Measurements from ENCODE around the gene RLF. TPM values are rescaled to one million over a fixed set of nuclear protein-coding genes. Genes with fewer than 3 reads are reported as not detected.

Gene RLF
- total and polyA plus RNA-seq, 10 of the 15 experiments (the other 5 are each of a cell fraction or from before 2014, with no cell fraction given), result 2.0 to 19.8 (median 8.7) TPM

DNA sequence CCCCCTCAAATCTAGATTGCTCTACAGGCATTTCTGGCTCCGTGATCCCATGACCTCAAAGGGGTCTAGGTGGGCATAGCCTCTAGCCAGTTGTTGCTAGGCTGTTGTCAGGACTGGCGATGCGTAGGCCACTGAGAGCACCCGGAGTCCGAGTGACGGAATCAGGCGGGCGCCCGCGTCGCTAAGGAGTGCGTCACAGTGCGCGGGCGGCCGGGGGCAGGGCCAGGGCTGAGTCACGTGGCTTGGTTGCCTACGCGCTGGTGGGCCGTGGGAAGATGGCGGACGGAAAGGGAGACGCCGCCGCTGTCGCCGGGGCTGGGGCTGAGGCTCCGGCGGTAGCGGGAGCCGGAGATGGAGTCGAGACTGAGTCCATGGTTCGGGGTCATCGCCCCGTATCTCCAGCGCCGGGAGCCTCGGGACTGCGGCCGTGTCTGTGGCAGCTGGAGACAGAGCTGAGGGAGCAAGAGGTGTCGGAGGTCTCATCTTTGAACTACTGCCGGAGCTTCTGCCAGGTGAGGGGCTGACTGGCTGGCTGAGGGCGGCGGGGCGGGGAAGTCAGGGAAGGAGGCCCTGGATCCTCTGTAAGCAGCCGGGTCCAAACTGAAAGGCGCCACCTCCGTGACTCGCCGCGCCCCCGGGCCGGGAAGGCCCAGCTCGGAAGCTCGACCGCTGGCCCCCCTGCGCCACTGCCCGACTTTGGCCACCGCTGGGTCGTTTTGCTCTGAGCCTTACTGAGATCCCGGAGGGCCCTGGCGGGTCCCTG lies at the start of gene RLF (continued):
- TF ChIP-seq, protein P1, sequence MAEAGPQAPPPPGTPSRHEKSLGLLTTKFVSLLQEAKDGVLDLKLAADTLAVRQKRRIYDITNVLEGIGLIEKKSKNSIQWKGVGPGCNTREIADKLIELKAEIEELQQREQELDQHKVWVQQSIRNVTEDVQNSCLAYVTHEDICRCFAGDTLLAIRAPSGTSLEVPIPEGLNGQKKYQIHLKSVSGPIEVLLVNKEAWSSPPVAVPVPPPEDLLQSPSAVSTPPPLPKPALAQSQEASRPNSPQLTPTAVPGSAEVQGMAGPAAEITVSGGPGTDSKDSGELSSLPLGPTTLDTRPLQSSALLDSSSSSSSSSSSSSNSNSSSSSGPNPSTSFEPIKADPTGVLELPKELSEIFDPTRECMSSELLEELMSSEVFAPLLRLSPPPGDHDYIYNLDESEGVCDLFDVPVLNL (IDR thresholded peaks at IDR 0.05; ENCODE audit: low read depth, low read length), result no peak
- TF ChIP-seq, protein P2, sequence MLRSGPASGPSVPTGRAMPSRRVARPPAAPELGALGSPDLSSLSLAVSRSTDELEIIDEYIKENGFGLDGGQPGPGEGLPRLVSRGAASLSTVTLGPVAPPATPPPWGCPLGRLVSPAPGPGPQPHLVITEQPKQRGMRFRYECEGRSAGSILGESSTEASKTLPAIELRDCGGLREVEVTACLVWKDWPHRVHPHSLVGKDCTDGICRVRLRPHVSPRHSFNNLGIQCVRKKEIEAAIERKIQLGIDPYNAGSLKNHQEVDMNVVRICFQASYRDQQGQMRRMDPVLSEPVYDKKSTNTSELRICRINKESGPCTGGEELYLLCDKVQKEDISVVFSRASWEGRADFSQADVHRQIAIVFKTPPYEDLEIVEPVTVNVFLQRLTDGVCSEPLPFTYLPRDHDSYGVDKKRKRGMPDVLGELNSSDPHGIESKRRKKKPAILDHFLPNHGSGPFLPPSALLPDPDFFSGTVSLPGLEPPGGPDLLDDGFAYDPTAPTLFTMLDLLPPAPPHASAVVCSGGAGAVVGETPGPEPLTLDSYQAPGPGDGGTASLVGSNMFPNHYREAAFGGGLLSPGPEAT (IDR thresholded peaks at IDR 0.05; ENCODE audit: low read depth), result peak; percentile 72; the same call in 1 of the 2 replicates
- TF ChIP-seq GABPA (IDR thresholded peaks at IDR 0.05; ENCODE audit: low read depth) (no peak), CREM (IDR thresholded peaks at IDR 0.05; ENCODE audit: low read depth) (peak; percentile 100), NFXL1 (IDR thresholded peaks at IDR 0.05; ENCODE audit: borderline replicate concordance) (no peak), SPI1 (IDR thresholded peaks at IDR 0.05; ENCODE audit: borderline replicate concordance, insufficient read depth, low read depth, low read length) (0 out of 2 replicates have a peak, but pooled peaks have one; percentile 2), EP300 (IDR thresholded peaks at IDR 0.05; ENCODE audit: borderline replicate concordance in 1 of 2, control insufficient read depth in 1 of 2, low read depth in 2 of 2, low read length in 2 of 2) (no peak; a peak in 1 of 4 replicates)
- TF ChIP-seq, protein P3, sequence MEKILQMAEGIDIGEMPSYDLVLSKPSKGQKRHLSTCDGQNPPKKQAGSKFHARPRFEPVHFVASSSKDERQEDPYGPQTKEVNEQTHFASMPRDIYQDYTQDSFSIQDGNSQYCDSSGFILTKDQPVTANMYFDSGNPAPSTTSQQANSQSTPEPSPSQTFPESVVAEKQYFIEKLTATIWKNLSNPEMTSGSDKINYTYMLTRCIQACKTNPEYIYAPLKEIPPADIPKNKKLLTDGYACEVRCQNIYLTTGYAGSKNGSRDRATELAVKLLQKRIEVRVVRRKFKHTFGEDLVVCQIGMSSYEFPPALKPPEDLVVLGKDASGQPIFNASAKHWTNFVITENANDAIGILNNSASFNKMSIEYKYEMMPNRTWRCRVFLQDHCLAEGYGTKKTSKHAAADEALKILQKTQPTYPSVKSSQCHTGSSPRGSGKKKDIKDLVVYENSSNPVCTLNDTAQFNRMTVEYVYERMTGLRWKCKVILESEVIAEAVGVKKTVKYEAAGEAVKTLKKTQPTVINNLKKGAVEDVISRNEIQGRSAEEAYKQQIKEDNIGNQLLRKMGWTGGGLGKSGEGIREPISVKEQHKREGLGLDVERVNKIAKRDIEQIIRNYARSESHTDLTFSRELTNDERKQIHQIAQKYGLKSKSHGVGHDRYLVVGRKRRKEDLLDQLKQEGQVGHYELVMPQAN (conservative IDR thresholded peaks at IDR 0.05), result peak; percentile 72
- TF ChIP-seq, protein P4, sequence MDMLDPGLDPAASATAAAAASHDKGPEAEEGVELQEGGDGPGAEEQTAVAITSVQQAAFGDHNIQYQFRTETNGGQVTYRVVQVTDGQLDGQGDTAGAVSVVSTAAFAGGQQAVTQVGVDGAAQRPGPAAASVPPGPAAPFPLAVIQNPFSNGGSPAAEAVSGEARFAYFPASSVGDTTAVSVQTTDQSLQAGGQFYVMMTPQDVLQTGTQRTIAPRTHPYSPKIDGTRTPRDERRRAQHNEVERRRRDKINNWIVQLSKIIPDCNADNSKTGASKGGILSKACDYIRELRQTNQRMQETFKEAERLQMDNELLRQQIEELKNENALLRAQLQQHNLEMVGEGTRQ (IDR thresholded peaks at IDR 0.05; ENCODE audit: borderline replicate concordance, low read depth, low read length), result peak; percentile 87

Data from GM12878 (cell line).